GM11168 (cell line): ENCODE results near the gene MMP25.

Experiments
- in situ Hi-C: fragments of 300-500 bp; cut with MboI; formaldehyde crosslinking; loops from one replicate; pipeline ENCODE4 v1.12.0; 2022; ENCODE audit warnings: low sequenced_read_pairs; ENCODE audit not compliant: unreplicated experiment

Gene MMP25

DNA sequence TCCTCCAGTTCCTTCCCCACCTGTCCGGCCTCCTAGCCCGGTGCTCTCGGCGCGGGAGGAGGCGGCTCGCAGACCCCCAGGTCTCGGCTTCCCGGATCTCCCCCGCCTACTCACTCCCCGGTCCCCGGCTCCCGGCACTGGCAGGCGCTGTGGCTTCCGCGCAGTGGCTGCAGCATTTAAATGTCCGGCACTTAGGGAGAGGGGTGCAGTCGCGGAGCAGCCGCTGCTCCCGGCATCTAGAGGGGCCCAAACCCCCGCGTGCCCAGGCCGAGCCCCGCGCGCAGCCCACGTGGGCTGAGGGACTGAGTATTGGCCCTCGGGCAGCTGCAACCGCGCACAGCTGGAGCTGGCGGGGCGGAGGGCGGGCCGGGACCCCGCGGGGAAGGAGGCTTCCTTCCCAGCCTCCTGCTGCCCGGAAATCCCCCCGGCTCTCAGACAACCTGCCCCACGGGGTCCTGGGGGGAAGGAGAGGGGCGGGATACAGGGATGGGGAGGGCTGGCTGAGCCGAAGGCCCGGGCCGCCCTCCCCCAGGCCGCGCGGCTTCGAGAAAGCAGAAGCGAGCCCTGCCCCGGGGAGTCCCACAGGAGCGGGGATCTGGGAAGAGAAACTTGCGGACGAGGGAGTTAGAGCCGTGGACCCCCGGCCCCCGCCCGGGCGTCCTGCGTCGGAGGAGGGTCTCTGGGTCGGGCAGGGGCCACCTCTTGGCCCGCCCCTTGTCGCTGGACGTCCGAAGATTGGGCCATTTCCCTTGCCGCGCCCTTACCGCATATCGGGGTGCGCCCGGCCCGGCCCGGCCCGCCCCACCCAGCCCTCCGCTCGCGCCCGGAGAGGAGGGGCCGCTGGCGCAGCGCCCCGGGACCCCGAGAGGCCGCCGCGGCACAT lies at the start of gene MMP25:
Gene MMP25, plus strand, starts transcription at position 804 of the 883 bp plus-strand sequence. CDS start 357 bp downstream, outside the sequence.
- in situ Hi-C loops = no loop called here

DNA sequence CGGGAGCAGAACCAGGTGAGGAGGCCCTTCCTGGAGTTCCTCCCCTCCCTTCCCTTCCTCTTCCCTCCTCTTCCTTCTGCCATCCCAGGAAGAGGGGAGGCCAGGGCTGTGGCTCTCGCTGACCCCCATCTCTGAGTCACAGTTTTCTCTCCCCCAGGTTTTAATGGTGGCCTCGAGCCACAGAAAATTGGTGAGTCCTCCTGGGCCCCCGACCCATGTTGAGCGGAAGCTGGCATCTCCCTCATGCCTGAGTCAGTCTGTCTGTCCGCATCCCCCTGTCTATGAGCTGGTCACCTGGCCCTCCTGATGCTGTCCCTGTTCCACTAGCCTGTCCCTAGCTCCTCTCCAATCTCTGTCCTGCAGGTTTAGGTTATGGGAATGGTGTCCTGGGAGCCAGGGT lies 46.4 kb upstream of the MMP25 start:
- in situ Hi-C loops = no loop called here

DNA sequence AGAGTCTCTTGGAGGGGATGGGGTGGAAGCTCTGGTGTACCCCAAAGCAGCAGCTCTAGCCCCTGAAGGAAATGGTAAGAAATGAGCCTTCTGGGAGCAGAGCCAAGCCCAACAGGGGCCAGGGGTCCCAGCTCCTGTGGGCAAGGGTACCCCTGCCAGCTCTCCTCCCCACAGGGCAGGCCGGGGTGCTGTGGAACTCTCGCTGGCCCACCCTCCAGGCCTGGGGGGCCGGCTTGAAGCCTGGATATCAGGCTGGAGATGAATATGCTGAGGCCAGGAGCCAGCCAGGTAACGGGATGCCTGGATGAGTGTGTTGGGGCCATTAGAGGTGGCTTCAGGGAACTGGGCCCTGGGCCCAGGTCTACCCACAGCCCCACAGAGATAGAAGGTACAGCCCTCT lies 45.8 kb upstream of the MMP25 start:
- in situ Hi-C loops = no loop called here

DNA sequence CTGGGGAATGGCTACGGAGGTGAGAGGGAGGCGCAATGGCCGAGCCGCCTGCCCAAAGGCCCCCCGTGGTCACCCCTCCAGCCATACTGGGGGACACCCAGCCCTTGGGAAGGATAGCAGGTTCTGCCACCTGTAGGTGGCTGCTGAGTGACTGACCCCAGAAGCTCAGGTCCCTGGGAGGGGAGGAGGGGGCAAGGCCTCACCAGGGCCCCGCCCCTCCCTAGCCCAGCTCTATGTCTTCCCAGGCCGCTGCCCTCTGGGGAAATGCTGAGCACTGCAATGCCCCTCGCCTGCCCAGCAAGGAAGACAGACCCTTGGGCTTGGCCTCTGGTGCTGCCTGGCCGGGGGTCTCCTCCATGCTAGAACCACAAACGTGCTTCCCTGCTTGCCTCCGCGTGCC lies 45.0 kb upstream of the MMP25 start:
- in situ Hi-C loops = no loop called here

DNA sequence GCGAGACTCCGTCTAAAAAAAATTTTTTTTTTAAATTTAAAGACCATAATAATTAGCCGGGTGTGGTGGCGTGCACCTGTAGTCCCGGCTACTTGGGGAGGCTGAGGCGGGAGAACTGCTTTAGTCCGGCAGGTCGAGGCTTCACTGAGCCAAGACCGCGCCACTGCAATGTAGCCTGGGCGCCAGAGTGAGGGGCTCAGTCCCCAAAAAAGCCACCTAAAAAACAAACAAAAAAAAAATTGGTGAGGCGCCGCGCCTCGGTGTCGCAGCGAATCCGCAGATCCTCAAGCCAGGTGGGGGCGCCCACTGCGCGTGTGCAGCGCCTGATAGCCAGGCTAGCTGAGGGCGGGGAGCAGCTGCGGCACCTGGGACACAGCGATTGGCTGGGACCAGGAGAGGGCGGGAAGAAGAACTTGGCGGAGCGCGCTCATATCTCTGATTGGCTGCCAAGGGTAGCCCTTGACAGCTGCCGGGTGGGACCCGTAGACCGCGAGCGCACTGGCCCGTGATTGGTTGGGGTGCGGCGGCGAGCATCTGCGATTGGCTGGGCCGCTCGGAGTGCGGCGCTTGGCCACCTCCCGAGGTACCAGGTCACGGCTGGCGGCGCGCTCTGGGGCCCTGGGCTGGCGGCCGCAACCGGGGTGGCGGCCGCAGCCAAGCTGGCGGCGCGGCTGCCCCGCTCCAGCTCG lies 42.6 kb upstream of the MMP25 start:
- in situ Hi-C loops = no loop called here

- in situ Hi-C loops = no loop called here
Measured at GRCh38 chr16:3004319-3004718, 42.0 kb upstream of the MMP25 start.

DNA sequence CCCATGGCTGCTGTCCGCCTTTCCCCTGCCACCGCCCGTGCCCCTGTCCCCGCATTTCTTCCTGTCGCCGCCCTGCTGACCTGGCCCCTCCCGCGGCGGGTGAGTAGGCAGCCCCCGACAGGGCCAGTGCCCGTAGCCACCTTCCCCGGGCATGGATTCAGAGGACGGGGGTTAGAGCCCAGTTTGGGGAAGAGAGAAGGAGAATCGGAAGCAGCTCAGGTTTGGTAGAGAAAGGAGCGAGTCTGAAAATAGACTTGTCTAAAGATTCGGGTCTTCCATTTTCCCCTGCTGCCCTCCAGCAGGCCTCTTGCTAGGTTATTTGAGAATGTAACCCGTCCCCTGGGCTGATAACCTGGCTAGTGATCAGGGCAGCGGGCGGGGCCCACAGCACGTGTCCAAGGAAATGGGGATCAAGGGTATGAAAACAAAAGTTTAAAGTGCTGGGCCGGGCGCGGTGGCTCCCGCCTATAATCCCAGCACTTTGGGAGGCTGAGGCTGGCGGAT lies 41.5 kb upstream of the MMP25 start:
- in situ Hi-C loops = no loop called here

DNA sequence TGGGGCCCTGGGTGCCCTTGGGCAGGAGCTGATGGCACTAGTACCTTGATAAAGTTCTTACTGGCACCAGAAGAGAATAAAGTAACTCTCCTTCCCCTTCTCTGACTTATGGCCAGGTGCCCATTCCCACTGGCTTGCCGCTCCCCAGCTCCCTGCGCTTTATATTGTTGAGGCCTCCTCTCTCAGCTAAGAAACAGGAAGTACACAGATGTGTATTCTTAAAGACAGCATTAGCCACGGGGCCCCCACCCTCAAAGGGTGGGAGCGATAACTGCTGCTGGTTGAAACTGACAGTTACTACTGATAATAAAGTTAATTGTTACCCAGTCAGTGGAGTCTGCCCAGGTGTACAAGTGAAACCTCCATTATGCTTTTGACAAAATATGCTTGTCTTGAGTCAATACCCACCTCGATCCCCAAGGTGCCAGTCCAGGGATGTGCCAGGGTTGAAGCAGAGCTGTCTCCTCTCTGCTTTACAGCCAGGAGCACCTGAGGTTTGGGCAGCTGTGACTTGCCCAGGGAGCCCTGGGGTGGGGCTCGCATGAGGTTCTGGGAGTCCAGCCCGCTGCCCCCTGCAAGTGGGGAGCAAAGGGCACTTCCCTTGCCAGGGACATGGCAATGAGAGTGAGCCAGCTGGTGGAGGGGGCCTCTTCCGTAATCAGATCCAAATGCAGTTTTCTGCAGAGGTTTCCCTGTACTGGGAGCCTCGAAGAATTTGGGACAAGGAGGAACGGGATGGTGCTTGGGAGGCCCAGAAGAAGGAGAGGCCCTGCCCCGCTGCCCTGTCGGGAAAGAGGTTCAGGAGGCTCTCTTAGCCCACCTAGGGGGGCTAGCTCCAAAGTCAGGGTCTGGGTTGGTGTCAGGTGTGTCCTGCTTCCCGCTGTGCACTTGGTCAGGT lies 39.1 kb upstream of the MMP25 start:
- in situ Hi-C loops = no loop called here

DNA sequence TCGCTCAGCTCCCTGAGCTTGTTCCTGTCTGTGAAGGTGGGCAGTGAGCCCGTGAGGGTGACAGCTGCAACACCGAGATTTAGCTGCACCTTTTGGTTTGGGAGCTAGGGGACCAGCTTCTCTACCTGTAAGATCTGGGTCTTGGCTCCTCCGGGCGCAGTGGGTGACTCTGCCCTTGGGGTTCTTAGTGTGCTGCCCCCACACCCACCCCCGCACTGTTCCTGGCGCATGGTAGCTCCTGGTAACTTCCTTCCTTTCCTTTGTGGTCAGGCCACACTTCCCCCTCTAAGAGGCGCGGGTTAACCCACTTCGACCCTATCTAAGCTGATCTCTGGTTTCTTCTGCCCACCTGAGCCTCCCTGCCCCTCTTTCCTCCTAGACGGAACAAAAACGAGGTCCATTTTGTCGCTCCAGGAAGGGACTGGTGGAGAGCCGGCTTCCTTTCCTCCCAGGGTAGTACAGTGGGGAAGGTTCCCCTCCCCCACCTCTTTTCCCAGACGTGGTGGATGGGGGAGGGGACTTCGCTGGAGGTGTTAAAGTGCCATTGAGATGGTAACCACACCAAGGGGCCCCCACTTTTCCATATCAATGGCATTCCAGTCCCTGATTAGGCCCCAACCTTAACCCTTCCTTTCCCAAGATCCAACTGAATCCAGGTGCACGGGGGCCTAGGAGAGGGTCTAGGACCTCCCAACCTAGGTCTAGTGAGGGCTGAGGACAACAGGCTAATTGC lies 38.2 kb upstream of the MMP25 start:
- in situ Hi-C loops = no loop called here

GRCh38 chr16:3008690-3009037 lies 37.7 kb upstream of the MMP25 start:
- in situ Hi-C loops = no loop called here

- in situ Hi-C loops = no loop called here
Measured at GRCh38 chr16:3009568-3010390, 36.6 kb upstream of the MMP25 start.

- in situ Hi-C loops = no loop called here
Measured at GRCh38 chr16:3010510-3010909, 35.9 kb upstream of the MMP25 start.

- in situ Hi-C loops = no loop called here
Measured at GRCh38 chr16:3012246-3012645, 34.1 kb upstream of the MMP25 start.

DNA sequence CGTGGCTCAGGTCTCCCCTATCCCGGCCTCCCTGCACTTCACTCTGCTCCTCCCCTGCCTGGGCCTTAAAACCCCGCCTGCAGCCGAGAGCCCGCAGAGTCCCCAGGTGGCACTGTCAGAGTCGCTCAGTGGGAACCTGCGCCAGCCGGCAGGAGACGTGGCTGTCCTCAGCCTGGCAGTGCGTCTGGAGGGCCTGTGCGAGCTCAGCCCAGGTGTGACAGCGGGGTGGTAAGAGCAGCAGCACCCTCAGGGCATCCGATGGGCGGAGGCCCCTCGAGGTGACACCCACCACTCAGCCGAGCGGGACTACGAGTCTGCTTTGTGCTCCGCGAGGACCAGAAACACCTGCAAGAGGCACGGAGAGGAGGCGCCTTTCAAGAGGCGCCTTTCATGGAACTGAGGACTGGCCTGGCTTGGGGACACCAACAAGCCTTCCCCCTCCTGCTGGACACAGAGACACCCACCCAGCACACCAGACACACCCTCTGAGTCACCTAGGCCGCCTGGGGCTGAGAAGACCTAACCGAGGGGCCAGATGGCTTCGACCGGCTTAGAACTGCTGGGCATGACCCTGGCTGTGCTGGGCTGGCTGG lies 33.4 kb upstream of the MMP25 start, which contains the start of gene CLDN9:
Gene CLDN9, plus strand, starts transcription at position 96 of the 593 bp plus-strand sequence. Its CDS starts 440 bp downstream, at position 536.
- in situ Hi-C loops = no loop called here

- in situ Hi-C loops = no loop called here
Measured at GRCh38 chr16:3013491-3013951, 32.8 kb upstream of the MMP25 start.

GRCh38 chr16:3013998-3014690 lies 32.2 kb upstream of the MMP25 start:
- in situ Hi-C loops = no loop called here

DNA sequence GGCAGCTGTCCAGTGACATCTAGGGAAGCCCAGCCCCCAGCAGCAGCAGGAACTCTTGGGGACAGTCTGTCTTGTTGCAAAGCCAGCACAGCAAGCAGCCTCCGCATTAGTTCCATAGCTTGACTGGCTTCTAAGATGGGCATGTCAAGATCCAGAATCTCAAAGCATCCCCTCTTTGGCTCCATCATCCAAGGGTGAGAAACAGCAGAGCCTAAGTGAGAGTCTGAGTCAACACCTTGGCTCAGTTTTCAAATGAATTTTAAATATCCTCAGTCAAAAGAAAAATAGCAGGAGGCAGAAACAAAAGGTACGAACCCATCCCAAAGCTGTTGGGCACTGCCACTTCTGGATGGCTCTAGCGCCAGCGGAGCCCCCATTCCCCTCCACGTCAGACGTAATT lies 31.4 kb upstream of the MMP25 start:
- in situ Hi-C loops = no loop called here
